DOHH2 (cell line): ENCODE results near the gene SUPT3H.

ENCODE experiments used
- EZH2phosphoT487 ChIP-seq: fragments of 200-600 bp; sonication (generic); IDR thresholded peaks from 2 replicates; pipeline ENCODE4 v1.6.1; 2017; ENCODE audit warnings: borderline replicate concordance, mild to moderate bottlenecking, antibody characterized with exemption, low read length, moderate library complexity, mixed read lengths
- TF ChIP-seq, protein P1 (sequence below): fragments of 200-600 bp; sonication (generic); IDR thresholded peaks from one replicate; pipeline ENCODE4 v1.5.1; 2014; ENCODE audit warnings: antibody characterized with exemption, mild to moderate bottlenecking, low read depth, low read length; ENCODE audit not compliant: poor library complexity, severe bottlenecking

DNA sequence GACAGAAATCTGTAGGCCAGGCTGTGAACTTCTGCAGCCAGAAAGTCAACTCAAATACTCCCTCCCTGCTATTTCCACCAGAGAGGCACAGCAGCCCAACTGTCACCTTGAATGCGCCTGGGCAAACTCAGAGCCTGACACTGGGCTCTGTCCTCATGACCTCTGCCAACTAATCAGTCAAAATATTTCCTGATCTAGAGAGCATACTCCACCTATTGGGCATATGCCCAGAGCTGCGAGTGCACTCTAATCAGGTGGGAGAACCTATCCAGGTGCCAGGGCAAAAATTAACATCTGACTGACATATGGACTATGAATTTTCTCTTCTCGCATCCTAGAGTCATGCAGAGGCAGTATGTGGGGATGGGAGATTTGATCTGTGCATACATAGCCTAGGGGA, 455.9 kb downstream of the SUPT3H start:
- TF ChIP-seq, protein P1, sequence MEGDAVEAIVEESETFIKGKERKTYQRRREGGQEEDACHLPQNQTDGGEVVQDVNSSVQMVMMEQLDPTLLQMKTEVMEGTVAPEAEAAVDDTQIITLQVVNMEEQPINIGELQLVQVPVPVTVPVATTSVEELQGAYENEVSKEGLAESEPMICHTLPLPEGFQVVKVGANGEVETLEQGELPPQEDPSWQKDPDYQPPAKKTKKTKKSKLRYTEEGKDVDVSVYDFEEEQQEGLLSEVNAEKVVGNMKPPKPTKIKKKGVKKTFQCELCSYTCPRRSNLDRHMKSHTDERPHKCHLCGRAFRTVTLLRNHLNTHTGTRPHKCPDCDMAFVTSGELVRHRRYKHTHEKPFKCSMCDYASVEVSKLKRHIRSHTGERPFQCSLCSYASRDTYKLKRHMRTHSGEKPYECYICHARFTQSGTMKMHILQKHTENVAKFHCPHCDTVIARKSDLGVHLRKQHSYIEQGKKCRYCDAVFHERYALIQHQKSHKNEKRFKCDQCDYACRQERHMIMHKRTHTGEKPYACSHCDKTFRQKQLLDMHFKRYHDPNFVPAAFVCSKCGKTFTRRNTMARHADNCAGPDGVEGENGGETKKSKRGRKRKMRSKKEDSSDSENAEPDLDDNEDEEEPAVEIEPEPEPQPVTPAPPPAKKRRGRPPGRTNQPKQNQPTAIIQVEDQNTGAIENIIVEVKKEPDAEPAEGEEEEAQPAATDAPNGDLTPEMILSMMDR: no peak
- TF ChIP-seq EZH2phosphoT487: no peak
